GM19397 (cell line): ENCODE results near the gene ALPK3.

ENCODE experiments used
- ATAC-seq: cut with Tn5 transposase; IDR thresholded peaks from one replicate; pipeline ENCODE4 v1.9.1; 2021; ENCODE audit warnings: mild to moderate bottlenecking, moderate library complexity; ENCODE audit not compliant: unreplicated experiment

ALPK3 gene, protein sequence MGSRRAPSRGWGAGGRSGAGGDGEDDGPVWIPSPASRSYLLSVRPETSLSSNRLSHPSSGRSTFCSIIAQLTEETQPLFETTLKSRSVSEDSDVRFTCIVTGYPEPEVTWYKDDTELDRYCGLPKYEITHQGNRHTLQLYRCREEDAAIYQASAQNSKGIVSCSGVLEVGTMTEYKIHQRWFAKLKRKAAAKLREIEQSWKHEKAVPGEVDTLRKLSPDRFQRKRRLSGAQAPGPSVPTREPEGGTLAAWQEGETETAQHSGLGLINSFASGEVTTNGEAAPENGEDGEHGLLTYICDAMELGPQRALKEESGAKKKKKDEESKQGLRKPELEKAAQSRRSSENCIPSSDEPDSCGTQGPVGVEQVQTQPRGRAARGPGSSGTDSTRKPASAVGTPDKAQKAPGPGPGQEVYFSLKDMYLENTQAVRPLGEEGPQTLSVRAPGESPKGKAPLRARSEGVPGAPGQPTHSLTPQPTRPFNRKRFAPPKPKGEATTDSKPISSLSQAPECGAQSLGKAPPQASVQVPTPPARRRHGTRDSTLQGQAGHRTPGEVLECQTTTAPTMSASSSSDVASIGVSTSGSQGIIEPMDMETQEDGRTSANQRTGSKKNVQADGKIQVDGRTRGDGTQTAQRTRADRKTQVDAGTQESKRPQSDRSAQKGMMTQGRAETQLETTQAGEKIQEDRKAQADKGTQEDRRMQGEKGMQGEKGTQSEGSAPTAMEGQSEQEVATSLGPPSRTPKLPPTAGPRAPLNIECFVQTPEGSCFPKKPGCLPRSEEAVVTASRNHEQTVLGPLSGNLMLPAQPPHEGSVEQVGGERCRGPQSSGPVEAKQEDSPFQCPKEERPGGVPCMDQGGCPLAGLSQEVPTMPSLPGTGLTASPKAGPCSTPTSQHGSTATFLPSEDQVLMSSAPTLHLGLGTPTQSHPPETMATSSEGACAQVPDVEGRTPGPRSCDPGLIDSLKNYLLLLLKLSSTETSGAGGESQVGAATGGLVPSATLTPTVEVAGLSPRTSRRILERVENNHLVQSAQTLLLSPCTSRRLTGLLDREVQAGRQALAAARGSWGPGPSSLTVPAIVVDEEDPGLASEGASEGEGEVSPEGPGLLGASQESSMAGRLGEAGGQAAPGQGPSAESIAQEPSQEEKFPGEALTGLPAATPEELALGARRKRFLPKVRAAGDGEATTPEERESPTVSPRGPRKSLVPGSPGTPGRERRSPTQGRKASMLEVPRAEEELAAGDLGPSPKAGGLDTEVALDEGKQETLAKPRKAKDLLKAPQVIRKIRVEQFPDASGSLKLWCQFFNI (N-terminal part only)

DNA sequence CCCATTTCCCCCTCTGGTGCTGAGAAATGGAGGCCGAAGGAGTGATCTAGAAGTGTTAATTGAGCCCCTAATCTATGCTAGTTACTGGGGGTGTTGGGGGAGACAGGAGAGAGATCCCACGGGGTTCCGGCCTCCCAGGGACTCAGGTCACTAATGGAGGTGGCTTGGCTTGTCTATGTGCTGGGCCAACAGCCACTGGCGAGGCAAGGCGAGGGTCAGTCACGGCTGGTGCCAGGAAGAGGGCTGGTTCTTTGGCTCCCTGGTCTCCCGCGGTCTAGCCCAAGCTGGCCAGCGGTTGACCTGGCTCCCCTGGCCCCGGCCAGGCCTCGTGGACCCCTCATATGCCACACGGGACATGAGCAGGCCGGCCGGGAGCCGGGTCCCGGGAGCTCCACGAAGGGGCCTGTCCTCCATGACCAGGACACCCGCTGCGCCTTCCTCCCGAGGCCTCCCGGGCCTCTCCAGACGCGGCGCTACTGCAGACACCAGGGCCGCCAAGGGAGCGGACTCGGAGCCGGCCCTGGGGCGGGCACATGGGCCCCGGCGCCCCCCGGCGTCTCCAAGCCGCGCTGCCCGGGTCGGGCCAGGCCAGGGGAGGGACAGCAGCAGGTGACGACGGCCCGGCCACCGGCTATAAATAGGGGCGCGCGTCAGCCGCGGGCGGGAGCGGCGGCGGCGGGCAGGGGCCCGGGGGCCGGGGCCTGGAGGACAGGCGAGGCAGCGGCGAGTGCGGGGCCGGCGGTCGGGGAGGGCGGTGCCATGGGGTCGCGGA lies at the start of gene ALPK3:
ALPK3 (plus strand) TSS at position 663 of the 772 bp plus-strand sequence; CDS start at position 760, 97 bp downstream.
- ATAC-seq = no peak

DNA sequence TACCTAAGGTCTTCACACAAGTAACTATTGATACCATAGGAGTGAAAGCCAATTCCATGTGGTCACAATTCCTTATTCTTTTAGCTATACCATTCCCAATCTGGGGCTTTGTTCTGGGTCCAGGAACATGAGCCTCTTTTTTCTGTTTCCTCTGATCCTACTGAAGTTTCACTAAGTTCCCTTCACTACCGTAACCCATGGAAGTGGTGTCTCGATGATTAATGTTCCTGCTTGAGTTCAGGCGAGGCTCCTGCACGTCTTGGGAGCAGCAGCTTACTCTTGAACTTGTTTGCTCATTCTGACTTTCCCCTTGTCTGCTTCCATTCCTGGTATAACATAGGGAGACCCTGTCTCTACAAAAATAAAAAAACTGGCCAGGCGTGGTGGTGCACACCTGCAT lies 45.1 kb upstream of the ALPK3 start:
- ATAC-seq = no peak

DNA sequence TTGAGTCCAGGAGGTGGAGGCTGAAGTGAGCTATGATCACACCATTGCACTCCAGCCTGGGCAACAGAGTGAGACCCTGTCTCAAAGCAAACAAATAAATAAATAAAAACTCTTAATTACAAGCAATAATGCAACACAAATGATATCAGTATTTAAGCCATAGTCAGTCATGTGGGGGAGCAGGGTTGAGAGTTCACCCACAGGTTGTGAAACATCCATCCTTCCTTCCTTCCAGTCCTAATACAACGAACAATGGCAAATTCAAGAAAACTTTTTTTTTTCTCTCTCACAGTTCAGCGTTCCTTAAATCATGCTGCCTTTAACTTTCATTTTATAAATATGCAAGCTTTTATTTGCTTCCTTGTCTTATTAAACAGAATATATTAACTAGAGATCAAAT lies 44.7 kb upstream of the ALPK3 start:
- ATAC-seq = no peak

DNA sequence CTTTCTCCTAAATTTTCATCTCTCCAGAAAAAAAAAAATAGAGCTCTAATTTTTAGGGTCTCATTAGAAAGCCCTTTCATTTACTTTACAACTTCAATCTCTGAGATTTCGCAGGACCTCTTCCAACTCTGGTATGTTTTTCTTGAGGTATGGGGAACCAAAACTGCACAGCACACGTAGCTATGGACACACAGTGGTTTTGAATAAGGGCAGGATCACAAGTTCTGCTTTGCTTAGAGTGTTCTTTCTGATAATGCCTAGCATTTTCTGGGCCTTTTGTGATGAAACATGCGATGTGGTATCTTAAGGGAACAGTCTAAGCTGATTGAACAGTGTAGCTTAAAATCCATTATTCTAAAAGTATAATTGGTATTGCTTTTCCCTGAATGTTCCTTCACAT lies 43.4 kb upstream of the ALPK3 start:
- ATAC-seq = no peak

DNA sequence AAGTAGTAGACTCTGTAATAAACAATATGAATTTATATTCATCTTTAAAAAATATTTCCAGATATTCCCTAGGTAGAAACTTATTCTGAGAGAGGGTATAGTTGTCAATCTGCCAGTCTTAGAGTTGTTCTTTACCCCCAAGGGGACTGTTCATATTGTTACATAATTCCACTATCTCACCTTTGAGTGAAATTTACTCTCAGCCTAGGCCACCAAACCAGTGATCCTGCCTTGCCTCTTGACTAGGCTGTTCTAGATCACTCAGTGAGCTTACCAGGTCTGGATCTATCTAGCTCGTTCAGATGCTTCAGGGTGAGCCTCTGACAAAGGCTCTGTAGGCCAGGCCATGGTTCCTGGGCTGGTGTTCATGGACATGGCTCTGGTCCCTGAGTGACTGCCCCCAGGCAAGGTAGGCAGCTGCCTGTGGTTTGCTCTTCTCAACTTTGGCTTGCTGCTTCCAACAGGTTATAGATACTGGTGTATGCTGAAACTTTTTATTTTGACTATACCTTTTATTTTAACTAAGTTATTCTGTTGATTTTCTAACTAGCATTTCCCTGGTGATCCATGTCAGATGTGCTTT lies 41.2 kb upstream of the ALPK3 start:
- no peak for ATAC-seq

DNA sequence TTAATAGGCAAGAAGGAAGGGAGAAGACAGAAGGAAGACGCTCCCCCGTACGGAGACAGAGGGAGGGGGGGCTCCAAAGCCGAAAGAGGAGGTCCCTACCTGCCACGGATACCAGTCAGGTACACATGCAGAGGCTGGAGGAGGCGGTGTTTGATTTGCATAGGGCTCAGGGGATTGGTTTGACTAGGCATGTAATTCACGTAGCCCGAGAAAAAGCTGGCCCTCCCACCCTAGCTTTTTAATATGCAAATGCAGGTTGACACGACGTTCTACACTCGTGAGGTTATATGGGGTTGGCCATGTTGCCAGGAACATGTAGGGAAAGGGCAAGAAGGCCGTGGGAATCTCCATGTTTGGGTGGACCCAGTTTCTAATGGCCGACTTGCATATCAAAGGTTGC lies 39.0 kb upstream of the ALPK3 start:
- no peak for ATAC-seq

DNA sequence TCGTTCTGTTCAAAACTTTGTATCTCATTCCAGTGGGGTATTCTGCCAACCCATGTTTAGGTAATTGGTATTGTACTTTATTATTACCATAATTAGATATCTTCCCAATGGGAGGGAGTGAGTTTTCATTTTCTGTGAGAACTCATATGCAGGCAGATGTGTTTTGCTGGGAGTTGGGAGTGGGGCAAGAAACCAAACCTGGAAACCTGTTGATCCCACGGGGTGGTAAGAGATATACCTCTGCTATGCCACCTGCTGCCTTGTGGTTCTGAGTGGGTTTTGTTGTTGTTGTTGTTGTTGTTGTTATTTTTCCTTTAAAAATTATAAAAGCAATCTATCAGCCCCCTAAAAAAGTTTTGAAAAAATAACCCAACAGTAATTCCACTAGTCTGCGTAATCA lies 36.7 kb upstream of the ALPK3 start:
- no peak for ATAC-seq

DNA sequence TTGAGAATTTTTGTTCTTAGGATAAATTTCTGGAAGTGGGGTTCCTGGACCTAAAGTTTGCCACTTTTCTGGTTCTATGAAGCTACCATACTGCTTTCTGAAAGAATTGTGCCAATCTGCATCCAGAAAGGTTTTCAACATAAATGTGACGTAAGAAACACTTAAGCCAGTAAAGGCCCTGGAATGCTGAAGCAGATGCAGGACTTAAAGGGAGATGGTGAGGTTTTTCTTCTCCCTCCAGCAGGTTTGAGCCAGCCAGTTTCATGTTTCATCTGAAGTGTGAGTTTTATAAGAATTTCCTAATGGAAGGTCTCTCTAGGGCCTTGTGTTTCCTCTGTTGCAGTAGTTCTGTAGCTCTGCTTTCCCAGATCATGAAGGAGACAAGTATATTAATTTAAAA lies 35.7 kb upstream of the ALPK3 start:
- no peak for ATAC-seq

DNA sequence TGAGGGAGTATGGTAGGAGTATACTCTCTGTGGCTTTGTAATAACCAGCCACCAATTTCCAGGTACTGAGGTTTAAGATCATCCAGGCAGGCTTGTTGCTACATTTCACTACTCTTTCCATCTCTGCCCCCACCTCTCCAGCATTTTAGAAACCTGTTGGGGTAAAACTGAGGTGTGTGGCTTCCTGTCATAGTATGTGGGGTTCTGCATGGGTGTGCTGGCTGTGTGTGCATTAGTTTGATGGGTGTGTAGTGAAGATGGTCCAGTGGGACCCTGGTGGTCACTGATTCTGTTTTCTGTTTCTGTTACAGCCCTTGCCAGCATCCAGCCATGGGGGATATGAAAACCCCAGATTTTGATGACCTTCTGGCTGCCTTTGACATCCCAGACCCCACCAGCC lies 34.8 kb upstream of the ALPK3 start:
- no peak for ATAC-seq

DNA sequence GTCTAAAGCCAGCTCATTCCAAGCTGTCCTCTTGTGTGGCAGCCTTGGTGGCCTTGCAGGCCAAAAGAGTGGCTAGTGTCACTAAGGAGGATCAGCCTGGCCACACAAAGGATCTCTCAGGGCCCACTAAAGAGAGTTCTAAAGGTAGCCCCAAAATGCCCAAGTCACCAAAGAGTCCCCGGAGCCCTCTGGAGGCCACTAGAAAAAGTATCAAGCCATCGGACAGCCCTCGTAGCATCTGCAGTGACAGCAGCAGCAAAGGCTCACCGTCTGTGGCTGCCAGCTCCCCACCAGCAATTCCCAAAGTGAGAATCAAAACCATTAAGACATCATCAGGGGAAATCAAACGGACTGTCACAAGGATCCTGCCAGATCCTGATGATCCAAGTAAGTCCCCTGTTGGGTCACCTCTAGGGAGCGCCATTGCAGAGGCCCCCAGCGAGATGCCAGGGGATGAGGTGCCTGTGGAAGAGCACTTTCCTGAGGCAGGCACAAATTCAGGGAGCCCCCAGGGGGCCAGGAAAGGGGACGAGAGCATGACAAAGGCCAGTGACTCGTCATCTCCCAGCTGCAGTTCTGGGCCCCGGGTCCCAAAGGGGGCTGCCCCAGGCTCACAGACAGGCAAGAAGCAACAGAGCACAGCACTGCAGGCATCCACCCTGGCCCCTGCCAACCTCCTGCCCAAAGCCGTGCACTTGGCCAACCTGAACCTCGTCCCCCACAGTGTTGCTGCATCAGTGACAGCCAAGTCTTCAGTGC lies 33.5 kb upstream of the ALPK3 start:
- ATAC-seq = no peak

DNA sequence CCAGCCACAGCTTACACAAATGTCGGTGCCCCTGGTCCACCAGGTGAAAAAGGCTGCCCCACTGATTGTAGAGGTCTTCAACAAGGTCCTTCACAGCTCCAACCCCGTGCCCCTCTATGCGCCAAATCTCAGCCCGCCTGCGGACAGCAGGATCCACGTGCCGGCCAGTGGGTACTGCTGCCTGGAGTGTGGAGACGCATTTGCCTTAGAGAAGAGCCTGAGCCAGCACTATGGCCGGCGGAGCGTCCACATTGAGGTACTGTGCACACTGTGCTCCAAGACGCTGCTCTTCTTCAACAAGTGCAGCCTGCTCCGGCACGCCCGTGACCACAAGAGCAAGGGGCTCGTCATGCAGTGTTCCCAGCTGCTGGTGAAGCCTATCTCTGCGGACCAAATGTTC lies 32.9 kb upstream of the ALPK3 start:
- no peak for ATAC-seq

DNA sequence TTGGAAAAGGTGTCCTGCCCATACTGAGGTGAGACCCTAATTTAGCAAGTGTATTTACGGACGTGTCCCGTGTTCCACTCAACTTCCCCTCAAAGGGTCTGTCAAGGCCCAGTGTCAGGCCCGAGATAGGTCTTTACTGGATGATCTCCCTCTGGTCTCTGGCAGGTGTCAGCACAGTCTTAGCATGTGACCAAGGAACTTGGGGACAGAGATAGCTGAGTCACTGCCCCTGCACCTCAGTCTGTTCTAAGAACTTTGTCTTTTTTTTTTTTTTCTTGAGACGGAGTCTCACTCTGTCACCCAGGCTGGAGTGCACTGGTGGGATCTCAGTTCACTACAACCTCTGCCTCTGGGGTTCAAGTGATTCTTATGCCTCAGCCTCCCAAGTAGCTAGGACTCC lies 32.1 kb upstream of the ALPK3 start:
- ATAC-seq = no peak

DNA sequence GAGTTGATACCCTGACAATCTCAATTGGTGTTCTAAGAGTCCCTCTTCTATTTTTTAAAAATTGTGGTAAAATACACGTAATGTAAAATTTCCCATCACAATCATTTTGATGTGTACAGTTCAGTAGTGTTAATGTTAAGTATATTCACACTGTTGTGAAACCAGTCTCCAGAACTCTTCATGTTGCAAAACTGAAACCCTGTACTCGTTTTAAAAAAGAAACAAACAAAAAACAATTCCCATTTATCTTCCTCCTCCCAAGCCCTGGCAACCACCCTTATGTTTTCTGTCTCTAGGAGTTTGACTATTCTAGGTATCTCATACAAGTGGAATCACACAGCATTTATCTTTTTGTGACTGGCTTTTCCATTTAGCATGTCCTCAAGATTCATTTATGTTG lies 28.7 kb upstream of the ALPK3 start:
- ATAC-seq = no peak

DNA sequence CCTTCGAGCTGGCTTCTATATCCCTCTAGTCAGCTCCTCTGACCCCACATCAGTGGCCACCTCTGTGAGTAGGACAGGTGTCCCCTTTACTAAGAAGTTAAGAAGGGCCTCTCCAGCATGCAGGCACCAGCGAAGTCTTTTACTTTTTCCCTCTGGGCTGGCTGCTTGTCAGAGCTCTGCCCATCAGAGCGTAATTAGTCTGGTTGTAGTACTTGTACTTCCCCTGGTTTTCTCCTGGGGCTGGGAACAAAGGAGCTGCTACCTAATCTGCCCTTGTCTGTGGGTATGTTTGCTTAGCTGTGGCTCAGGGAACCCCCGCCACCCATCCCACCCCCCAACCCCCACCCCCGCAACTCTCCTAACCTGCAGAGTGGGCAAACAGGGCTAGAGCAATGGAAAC lies 27.4 kb upstream of the ALPK3 start:
- no peak for ATAC-seq

DNA sequence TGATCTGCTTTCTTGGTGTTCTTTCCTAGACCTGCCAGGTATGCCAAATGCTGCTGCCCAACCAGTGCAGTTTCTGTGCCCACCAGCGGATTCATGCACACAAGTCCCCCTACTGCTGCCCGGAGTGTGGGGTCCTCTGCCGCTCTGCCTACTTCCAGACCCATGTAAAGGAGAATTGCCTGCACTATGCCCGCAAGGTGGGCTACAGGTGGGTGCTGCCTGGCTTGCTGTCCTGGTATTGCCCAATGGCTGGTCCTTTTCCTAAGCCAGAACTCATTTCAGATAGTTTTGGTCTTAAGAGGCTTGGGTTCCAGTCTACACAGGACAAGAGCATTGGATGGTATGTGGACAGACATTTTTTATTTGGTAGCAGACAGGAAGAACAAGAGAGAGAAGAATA lies 26.5 kb upstream of the ALPK3 start:
- no peak for ATAC-seq

DNA sequence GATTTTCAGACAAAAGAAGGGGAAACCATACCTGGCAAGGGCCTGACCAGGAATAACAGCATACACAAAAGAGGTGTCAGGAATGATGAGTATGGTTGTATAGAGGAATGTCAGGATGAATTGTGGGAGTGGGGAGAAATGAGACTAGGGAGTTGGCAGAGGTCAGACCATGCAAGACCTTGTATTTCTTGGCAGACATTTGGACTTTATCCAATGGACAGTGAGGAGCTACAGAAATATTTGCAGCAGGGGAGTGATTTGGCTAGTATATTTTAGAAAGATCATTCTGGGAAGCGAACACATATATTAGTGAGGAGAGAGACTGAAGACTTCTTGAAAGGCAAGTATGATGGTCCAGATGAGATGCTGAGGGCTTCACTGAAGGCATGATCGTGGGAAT lies 25.4 kb upstream of the ALPK3 start:
- no peak for ATAC-seq

DNA sequence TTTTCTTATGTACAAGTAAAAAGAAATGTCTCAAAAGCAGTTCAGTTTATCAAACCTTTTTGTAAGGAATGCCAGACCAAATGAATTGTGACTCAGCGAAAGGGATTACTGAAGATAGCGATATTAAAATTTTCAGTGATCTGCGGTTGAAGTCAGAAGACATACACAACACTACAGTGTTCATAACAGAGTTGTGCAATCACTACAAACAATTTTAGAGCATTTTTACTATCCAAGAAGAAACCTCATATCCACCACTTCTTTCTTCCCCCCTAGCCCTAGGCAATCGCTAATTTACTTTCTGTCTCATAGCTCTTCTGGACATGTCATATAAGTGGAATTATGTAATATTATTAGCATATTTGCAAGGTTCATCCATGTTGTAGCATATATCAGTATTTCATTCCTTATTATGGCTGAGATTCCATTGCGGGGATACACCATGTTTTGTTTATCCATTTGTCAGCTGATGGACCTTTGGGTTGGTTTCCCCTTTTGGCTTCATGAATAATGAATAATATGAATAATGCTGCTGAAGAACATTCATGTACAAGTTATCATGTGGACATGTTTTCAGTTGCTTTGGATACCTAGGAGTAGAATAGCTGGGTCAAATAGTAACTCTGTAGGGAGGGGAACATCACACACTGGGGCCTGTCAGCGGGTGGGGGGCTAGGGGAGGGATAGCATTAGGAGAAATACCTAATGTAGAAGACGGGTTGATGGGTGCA lies 23.6 kb upstream of the ALPK3 start:
- no peak for ATAC-seq

DNA sequence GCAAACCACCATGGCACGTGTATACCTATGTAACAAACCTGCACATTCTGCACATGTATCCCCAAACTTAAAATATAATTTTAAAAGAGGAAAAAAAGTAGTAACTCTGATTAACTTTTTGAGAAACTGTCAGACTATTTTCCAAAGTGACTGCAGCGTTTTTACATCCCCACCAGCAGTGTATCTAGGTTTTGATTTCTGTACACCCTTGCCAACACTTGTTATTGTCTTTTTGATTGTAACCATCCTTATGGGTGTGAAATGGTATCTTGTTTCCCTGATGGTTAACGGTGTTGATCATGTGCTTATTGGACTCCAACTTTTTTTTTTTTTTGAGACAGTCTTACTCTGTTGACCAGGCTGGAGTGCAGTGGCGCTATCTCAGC lies 23.0 kb upstream of the ALPK3 start:
- no peak for ATAC-seq

DNA sequence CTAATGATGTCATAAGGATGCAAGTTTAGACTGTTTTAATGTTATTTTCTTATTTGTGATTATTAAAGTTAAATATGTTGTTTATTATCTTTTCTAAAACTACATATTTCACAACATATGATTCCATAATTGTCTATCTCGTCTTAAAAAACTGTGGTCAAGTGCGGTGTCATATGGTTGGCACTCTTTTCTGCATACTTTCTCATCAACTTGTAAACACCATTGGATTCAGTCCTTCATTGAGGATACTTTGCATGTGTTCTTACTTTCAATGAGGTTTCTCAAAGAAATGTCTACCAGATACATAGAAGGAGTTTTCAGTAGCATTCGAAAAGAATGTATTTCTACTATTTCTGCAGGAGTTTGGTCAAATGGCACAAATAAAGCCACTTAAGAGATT lies 22.0 kb upstream of the ALPK3 start:
- ATAC-seq = no peak
